Skeletal muscle cell (primary cell): ENCODE measurements around the gene ATRIP.
A peak's percentile ranks its signal among the peaks of the same experiment; 100 is the strongest.
"Not testable (repeated sequence)": the region's sequence is repeated elsewhere in the genome, so short reads cannot be mapped to it uniquely, and the experiment has no call there.

Experiments used
- DNase-seq: peaks from one replicate; pipeline ENCODE4 v3.0.0-alpha.2; 2010; ENCODE audit warnings: low read depth
- H3K4me3 ChIP-seq: 2 replicates; pipeline ENCODE4 v1.5.1; 2011; ENCODE audit warnings: low read depth, mild to moderate bottlenecking, control low read depth, low read length, moderate library complexity

Gene ATRIP

DNA sequence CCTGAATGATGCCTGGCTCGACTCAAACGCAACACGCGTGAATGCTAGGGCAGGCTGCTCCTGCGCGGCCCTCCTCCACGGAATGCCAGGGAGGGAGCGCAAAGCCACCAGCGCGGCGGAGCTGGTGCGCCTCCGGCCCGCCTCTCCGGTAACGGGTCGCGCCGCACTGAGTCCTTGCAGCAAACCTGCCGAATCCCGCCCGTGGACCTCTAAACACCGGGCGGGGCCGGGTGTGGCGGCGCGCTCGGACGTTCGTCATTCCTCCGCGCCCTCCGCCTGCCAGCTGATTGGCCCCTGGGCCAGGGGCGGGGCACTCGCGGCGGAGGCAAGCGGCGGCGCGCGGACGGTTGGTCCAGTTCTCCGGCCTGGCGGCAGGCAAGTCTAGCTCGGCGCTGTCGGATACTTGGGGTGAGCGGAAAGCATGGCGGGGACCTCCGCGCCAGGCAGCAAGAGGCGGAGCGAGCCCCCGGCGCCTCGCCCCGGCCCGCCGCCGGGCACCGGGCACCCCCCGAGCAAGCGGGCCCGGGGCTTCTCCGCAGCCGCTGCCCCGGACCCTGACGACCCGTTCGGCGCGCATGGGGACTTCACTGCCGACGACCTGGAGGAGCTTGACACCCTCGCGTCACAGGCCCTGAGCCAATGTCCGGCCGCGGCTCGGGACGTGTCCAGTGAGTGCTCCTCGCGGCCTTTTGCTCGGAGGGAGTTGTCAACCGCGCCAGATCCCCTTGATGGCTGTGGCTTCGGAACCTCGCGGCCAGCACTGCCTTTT lies at the start of gene ATRIP:
Gene ATRIP (plus strand): TSS at position 313 of the 769 bp plus-strand sequence. CDS start 109 bp downstream, at position 422.
- DNase-seq = peak; percentile 62

DNA sequence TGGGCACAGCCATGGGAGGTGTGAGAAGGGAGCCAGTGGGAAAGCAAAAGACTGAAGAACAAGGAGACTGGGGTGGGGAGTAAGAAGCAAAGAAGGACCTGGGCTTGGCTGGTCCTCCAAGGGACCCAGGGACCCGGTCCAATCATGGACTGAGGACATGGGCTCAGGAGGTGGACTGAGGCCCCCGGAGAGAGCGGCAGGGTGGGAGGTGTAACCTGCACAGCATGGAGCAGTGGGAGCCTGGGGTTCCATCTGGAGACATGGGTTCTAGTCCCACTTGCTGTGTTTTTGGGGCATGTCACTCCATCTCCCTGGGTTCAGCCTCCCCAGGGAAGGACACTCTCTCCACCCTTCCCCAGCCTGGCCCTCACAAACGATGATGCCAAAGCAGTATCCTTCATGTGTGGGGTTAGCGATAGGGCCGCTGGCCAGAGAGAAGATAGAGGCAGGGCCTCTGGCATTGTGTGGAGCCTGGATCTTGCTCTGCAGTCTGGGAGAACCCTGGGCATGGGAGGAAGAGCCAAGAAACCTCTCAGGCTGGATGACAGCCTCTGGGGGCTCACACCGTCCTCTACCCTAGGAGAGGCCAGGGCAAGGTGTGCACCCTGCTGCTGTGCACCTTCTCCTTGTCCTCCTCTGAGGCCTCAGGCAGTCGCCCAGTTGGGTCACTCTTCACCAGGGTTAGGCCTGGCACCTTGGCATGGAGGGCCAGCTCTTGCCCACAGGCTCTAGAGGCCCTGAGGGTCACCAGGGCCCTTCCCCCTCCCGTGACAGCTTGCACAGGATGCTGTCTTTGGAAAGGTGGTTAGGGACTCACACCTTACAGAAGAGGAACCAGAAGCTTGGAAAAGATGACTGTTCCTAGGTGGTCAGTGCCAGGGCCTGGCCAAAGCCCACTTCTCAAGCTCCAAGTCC lies 48.5 kb upstream of the ATRIP start:
- DNase-seq = no peak
- no peak overlapping the region for H3K4me3 ChIP-seq

More for the DNA sequence above, at the start of gene ATRIP:
- peak within 1 kb of the TSS; percentile 59 for H3K4me3 ChIP-seq

DNA sequence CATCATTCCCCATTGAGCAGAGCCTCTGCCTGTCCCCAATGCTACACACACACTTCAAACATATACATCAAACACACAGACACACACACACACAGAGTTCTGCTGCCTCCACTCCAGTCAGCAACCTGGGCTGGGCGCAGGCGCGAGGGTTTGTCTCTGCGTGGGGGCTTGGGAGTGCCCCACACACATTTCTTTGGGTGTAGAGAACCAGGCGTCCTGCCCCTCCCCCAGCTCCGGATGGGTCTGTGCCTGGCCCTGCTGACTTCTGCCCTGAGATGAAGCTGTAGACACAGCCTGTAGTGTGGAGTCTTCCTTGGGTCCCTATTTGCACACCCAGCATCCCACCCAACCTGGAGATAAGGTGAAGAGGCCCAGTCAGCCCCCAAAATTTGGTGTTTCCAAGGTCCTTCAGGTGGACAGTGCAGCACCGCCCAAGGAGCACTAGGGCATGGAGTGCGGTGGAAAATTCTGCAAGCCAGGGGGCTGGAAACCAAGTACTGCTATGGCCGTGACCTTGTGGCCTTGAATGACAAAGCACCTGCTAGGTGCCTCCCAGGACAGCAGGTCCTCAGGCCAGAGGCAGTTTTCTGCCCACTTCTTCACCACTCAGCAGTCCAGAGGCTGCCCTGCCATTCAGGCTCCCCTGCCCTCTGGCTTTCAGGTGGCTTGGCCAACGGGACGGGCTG lies 47.7 kb upstream of the ATRIP start:
- no peak overlapping the region for H3K4me3 ChIP-seq
- DNase-seq = no peak

DNA sequence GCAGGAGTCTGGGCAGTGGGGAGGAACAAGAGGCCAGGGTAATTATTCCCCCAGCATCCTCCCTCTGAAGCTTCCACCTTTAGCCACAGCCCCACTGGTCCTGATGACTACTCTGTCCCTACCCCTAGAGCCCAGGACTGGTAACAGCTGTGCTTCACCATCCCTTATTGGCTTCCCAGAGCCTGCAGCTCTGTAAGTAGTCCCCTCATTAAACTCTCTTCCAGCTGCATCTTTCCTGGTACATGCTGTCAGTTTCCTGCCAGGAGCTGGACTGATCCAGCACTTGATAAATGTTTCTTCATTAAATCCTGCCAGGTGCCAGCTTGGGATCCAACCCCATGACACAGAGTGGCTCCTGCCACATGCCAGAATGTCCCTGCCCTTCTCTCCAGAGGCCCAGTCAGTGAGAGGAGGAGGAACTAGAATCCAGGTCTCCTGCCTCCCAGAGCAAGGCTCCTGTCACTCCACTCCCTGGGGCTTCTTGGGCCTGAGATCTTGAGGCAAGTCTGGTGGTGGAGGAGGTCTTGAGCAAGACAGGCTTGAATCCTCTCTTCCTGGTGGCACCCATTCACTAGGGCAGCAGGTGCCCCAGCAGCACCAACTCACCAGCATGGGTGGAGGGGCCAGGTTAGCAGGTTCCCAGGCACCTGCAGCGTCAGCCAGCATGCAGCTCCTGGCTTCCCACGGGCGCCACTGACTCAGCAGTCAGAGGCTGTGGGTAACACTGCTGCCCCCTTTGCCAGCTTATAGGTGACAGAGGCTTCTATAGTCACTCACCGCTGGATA lies 47.0 kb upstream of the ATRIP start:
- no peak for DNase-seq
- H3K4me3 ChIP-seq = no peak overlapping the region

DNA sequence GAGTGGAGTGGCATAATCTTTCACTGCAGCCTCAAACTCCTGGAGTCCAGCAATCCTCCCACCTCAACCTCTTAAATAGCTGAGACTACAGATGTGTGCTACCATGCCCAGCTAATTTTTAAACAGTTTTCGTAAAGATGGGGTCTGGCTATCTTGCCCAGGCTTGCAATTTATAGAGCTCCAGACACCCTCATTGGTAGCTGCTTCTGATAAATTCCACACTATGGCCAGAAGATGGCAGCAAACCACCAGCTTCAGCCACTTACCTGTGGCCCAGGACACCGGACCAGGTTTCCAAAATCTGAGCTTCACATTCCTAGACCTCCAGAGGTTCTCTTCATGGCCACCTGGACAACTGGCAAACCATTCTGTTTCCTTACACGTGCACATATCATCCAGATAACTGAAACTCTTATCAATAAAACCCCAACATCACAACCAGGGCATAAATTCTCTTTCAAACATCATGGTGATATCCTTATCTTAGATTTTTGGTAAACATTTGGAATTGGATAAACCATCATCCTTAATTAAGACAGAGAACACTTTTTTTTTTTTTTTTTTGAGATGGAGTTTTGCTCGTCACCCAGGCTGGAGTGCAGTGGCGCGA lies 45.6 kb upstream of the ATRIP start:
- DNase-seq = no peak
- no peak overlapping the region for H3K4me3 ChIP-seq

DNA sequence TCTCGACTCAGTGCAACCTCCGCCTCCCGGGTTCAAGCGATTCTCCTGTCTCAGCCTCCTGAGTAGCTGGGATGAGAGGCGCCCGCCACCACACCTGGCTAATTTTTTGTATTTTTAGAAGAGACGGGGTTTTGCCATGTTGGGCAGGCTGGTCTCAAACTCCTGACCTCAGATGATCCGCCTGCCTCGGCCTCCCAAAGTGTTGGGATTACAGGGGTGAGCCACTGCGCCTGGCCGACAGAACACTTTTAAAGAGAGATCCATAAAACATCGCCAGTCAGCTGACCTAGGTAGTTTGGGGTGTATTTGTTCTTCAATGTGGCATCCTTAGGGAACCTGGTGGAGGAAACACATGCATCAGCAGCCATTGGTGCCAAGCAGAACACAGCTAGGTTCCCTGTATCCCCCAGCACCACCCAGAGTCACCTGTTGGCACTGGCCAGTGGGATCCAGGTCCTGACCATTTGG lies 45.1 kb upstream of the ATRIP start:
- H3K4me3 ChIP-seq, DNase-seq: not testable (repeated sequence)

DNA sequence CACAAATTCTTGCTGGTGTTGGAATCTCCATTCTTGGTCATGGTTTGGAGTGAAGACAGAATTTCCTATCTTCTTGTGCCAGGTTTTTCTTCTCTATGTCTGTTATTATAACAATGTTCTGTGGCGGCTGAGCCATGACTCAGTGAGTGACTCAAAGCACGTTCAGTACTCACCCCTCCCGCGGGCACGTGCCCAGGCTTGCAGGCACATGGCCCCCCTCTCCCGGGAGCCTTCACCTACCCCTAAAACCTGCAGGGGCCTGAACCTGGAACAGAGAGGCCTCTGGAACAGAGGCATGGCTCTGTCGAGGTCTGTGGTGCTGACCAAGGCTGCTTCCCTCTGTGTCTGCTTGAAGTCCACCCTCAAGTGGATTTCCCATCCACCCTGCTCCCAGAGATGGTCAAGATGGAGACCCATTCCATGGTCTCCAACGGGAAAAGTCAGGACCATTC lies 44.2 kb upstream of the ATRIP start:
- DNase-seq = peak; percentile 64
- H3K4me3 ChIP-seq = no peak overlapping the region

DNA sequence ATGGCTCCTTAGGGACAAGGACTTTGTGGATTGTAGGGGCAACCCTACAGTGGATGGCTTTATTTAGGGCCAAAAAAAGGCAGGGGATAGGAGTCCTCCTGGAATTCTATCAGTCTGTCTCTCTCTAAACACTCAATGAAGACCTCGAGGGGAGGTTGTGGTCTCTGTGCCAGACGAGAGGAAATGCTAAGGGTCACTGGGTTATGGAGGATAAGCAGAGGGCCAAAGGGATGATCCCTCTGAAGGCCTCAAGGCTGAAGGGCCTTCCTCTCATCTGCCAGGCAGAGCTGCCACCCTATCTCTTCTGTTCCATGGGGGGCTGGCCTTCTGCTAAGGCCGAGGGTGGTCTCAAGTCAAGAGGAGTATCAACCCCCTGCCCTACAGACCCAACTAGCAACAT lies 43.6 kb upstream of the ATRIP start:
- no peak overlapping the region for H3K4me3 ChIP-seq
- DNase-seq = no peak

DNA sequence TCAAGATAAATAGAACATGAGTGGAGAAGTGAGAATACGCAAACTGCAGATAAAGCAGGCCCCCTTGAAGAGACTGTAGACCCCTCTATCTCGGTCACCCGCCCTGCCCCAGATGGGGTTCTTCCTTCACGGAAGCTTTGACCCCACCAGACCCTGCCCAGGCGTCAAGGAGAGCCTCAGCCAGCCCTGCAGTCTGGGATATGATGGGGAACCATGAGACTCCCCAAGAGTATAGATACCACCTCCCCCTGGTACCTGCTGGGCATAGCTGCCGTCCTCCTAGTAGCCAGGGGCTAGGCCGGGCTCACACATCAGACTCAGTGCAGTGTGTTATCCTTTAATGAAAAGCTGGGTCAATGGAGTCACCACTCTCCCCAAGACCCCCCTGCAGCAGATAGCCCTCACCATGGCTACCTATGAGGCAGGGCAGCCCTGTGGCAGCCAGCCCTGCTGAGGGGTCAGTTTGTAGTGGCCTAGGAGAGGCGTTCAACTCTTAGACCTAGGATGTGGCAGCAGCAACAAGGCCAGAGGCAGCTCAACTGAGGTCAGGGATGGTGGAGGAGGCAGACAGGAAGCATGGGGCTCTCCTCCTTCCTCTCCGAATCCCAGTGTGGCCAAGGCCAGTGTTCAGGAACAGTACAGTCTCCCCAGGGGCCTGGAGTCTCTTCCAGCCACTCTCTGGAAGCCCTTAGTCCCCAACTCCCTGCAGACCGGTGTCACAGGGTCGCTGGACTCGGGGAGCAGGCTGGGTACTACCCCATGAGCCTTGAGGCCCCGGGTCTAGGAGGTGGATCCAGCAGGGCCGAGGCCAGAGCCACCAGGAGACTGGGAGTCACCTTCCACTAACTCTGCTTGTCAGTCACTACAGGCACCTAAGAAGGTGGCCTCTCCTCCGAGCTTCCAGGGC lies 42.8 kb upstream of the ATRIP start:
- no peak overlapping the region for H3K4me3 ChIP-seq
- no peak for DNase-seq

DNA sequence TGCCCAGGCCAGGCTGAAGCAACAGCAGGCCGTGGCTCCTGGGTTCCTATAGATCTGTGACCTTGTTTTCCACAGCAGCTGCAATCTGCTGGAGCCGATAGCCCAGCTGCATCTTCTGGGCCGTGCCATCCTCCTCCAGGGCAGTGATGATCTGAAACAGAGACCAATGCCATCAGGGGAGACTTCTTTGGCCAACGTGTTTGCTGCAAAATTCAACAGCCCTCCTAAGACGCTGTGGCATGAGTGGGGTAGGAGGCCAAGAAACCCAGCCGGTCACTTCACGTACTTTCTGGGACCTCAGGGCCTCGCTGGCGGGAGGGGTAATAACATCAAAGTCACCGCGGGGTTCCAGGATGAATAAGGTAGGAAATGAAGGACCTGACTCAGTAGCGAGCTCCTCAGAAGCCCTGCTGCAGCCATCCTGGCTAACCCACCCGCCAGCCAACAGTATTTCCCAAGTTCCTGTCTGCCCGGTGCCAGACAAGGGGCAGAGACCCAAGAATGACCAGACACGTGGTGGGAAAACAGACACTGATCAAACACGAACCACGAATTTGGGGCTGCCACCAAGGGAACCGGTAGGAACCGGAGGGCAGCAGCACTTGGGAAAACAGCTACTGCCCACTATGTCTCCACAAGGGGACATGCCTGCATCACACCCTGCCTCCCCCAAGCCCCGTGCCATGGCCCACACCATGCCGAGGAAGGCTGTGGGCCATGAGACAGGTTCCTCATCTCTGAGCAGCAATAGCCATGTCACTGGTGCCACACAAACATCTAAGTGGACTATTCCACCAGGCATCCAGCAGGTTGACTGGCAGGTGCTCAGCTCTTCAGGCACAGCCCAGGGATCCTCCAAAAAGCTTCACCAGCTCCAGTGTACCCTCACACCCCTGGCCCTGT lies 41.8 kb upstream of the ATRIP start:
- DNase-seq = no peak
- H3K4me3 ChIP-seq = no peak overlapping the region

DNA sequence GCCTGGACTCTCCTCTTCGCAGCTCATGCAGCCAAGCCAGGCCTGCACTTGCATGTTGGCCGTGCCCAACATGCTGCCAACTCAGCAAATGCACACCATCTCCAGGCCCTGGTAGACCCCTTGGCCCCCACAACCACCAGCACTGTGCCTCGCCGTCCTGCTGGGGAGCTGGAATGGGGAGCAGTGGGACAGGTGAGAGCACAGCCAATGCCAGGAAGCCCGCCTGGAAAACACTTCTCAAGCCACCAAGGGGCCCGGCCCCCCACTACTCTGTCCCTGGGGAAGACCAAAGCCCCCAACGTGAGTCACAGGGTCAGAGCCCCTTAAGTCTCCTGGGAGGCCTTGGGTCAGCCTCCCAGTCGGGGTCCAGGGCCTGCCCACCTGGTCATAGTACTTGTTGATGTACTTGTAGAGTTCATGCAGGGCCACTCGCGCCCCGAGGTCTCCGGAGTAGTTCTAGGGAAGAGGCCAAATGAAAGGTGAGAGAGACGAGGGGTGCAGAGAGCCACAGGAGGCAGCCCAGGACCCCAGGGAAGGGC lies 41.1 kb upstream of the ATRIP start:
- no peak overlapping the region for H3K4me3 ChIP-seq
- DNase-seq = no peak

DNA sequence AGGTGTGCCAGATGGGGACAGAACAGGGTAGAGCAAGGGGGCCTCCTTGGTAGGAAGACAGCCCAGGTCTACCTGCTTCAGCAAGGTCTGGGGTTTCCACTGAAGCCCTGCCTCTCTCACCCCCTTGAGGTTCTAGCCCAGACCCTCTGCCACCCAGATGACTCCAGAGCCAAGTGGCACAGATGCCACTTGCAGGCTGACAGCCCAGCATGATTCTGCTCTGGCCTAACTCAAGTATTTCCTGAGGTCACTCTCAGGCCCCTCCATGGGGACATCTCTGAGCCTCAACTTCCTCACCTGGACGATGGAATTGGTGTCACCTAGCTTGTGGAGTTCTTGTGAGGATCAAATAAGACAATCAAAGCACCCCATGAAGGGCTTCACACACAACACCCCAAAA lies 40.6 kb upstream of the ATRIP start:
- DNase-seq = no peak

DNA sequence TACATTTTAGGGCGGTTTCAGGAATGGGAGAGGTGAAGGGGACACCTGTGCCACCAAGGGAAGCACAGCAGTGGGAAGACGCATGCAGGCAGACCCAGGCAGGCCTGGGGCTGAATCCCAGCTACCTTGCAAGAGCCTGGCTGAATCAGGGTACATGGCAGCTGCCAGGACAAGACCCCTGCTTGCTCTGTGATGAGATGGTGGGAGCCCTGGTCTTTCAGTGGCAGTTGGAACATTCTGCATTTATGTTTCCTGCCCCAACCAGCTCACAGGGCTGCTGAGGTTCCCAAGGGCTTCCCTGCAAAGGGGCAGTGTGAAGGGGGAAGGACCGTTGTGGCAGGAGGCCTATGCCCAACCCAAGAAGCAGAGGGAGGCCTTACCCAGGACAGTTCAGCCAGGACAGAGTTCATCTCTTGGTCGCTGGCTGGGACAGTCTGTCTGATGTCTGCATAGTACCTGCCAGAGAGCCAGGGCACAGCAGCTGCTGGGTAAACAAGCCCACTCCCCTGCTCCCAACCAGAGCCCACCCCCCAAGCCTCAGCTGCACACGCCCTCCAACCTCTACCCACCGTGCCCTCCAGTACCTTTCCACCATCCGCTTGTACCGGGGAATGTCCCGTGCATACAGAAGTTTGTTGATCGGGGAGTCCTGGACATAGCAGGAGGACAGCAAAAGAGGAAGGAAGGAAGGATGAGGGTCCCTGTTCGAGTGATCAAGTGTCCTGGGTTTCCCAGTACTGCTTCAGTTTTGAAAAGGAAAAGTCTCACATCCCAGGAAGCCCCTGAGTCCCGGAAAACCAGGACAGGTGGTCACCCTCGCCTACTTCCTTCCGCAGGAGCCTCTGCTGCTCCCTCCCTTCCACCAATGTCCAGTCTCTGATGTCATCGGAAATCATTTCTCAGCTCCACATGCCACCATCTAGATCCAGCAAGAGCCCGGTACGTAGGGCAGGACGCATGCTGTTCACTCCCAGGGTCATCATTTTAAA lies 39.8 kb upstream of the ATRIP start:
- DNase-seq = no peak

More for the DNA sequence above, 40.6 kb upstream of the ATRIP start:
- no peak overlapping the region for H3K4me3 ChIP-seq

DNA sequence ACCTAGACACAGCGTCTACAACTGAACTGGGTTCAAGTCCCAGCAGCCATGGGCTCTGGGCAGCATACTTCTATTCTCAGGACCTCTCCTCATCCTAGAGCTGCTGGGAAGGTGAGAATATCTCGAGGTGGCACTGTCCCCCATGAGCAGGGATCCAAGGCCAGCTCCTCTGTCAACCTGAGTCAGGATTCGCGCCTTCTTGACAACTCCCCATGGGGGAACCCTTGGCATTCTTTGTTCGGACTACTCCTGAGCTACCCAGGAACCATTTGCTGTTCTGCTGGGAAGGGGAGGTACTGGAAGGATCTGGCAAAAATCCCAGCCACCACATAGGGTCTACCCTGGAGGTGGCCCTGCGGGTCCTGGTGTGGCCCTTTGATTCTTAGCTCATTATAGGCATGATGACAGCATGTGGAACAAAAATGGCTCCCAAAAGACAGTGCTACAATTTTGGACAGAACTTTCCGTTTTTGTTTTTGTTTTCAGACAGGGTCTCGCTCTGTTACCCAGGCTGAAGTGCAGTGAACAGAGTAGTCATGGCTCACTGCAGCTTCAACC lies 38.9 kb upstream of the ATRIP start:
- no peak for DNase-seq
- no peak overlapping the region for H3K4me3 ChIP-seq

More for the DNA sequence above, 39.8 kb upstream of the ATRIP start:
- no peak overlapping the region for H3K4me3 ChIP-seq

DNA sequence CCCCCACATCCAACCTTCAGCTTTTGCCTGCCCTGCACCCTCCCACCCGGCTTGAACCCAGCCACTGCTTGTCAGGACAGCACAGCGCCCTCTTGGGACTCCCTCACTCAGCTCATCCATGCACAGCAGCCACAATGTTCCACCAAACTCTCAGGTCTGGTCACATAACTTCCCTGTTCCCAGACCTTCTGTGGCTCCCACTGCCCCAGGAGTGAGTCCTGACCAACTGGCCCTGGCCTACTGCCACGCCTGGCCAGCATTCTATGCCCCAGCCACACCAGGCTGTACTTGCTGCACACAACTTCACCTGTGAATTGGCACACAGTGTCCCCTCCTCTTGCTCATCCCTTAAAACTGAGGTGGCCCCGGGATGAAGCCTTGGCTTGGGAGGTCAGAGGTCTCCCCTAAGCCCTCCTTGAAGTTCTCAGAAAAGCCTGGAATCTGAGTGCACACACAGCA lies 37.7 kb upstream of the ATRIP start:
- DNase-seq = no peak
- no peak overlapping the region for H3K4me3 ChIP-seq
